K562 (cell line): Measurements from ENCODE around the gene PET100. TPM values are rescaled to one million over a fixed set of nuclear protein-coding genes. Genes with fewer than 3 reads are reported as not detected.

Source experiments
- ATAC-seq: fragments of 200-7000 bp; cut with Tn5 transposase; 3 replicates; pipeline ENCODE4 v1.9.1; 2020; ENCODE audit warnings: moderate library complexity
- BruUV-seq: library from RNA; stranded (reverse); fragments of 400-500 nt; replicated peaks from 2 replicates; lab custom pipeline; 2021; lab: Mats Ljungman, UMichigan
- CTCF ChIA-PET: fragments of 300-600 bp; formaldehyde crosslinking; extraction: SDS; loops from one replicate; lab custom pipeline; 2021; ENCODE audit warnings: low intra/inter-chr PET ratio; lab: Yijun Ruan, JAX
- POLR2A ChIA-PET: fragments of 300-600, 350-650 bp; sonication (Branson Sonifier 250); formaldehyde crosslinking; extraction: SDS; loops from one replicate; lab custom pipeline; 2021; ENCODE audit warnings: antibody characterized with exemption, inconsistent platforms; lab: Yijun Ruan, JAX
- DNase-seq, 4 experiments: peaks; one replicate each; pipeline versions ENCODE4 v3.0.0 to v3.0.0-alpha.2; 2011 to 2018; ENCODE audit warnings: low spot score in 3 of 4, mixed read lengths in 3 of 4; ENCODE audit errors: extremely low read depth in 1 of 4
- FAIRE-seq: peaks from 2 replicates; lab custom pipeline; 2011; peaks lifted over from hg19 to GRCh38; lab: Jason Lieb, UNC
- H2AFZ ChIP-seq: 2 replicates; pipeline ENCODE4 v1.6.0; 2011; ENCODE audit warnings: low read depth, low read length, control low read depth, inconsistent platforms
- H3K27ac ChIP-seq: fragments of 200-600 bp; 3 replicates; pipeline ENCODE4 v1.8.0; 2011; ENCODE audit warnings: low read depth, mild to moderate bottlenecking, control low read depth, inconsistent platforms, low read length, moderate library complexity, mixed read lengths; ENCODE audit errors: extremely low read depth
- H3K27me3 ChIP-seq, 2 experiments: fragments of 300-600 bp in 1 of 2; 2 replicates in 1 of 2; 3 replicates in 1 of 2; pipeline versions ENCODE4 v1.6.0 to v1.8.0; 2011; ENCODE audit warnings: inconsistent platforms in 2 of 2, low read length in 2 of 2, mild to moderate bottlenecking in 1 of 2, mixed read lengths in 1 of 2, moderate library complexity in 1 of 2; ENCODE audit not compliant: control insufficient read depth in 2 of 2, insufficient read depth in 2 of 2
- H3K36me3 ChIP-seq: fragments of 300-600 bp; 3 replicates; pipeline ENCODE4 v1.8.0; 2011; ENCODE audit warnings: mild to moderate bottlenecking, low read length, inconsistent platforms; ENCODE audit not compliant: control insufficient read depth, insufficient read depth
- H3K4me1 ChIP-seq, 2 experiments: fragments of 200-600 bp in 1 of 2; replicated peaks in 1 of 2; 2 replicates in 1 of 2; 3 replicates in 1 of 2; pipeline versions ENCODE4 v1.5.1 to v1.8.0; 2011; ENCODE audit warnings: inconsistent platforms in 2 of 2, low read length in 2 of 2, mild to moderate bottlenecking in 1 of 2, mixed read lengths in 1 of 2, moderate library complexity in 1 of 2; ENCODE audit not compliant: control insufficient read depth in 2 of 2, insufficient read depth in 2 of 2
- H3K4me2 ChIP-seq: 2 replicates; pipeline ENCODE4 v1.6.1; 2011; ENCODE audit warnings: low read length, control low read depth, inconsistent platforms, mixed read lengths; ENCODE audit not compliant: insufficient read depth
- H3K4me3 ChIP-seq: fragments of 200-600 bp; sonication (generic), shearing (Covaris generic); 2 replicates; pipeline ENCODE4 v1.5.1; 2016; ENCODE audit warnings: control low read depth, inconsistent platforms
- H3K79me2 ChIP-seq: fragments of 200-600 bp; 3 replicates; pipeline ENCODE4 v1.8.0; 2011; ENCODE audit warnings: low read length, inconsistent platforms; ENCODE audit not compliant: control insufficient read depth, insufficient read depth
- H3K9ac ChIP-seq, 2 experiments: 2 replicates each; pipeline versions ENCODE4 v1.6.0 to v1.6.1; 2011; ENCODE audit warnings: low read depth in 2 of 2, low read length in 2 of 2, control low read depth in 1 of 2, inconsistent platforms in 1 of 2, mild to moderate bottlenecking in 1 of 2, mixed read lengths in 1 of 2; ENCODE audit not compliant: insufficient read depth in 1 of 2
- H3K9me1 ChIP-seq: one replicate; pipeline ENCODE4 v1.6.0; 2011; ENCODE audit warnings: inconsistent platforms, mild to moderate bottlenecking, low read length, moderate library complexity; ENCODE audit not compliant: control insufficient read depth, insufficient read depth
- H3K9me3 ChIP-seq: replicated peaks from 2 replicates; pipeline ENCODE4 v1.5.1; 2011; ENCODE audit warnings: low read depth, low read length, inconsistent platforms; ENCODE audit not compliant: control insufficient read depth, insufficient read depth
- H4K20me1 ChIP-seq: replicated peaks from 2 replicates; pipeline ENCODE4 v1.6.1; 2011; ENCODE audit warnings: low read length, inconsistent platforms, mixed read lengths; ENCODE audit not compliant: control insufficient read depth, insufficient read depth
- ETV6 ChIP-seq, 3 experiments: fragments of 150-350 bp in 1 of 3; sonication (generic) in 1 of 3; formaldehyde crosslinking in 1 of 3; IDR thresholded peaks; 2 replicates each; pipeline versions ENCODE4 v1.6.1 to v1.8.0; 2014 to 2022; ENCODE audit warnings: borderline replicate concordance in 2 of 3, low read depth in 2 of 3, antibody characterized with exemption in 1 of 3, low read length in 1 of 3, mild to moderate bottlenecking in 1 of 3, missing genetic modification reagents in 1 of 3
- FOXO4 ChIP-seq: fragments of 450-650 bp; formaldehyde crosslinking; IDR thresholded peaks from 2 replicates; pipeline ENCODE4 v1.4.0; 2020; ENCODE audit warnings: mild to moderate bottlenecking, moderate library complexity
- ID3 ChIP-seq, 2 experiments: fragments of 250-450 bp in 1 of 2; fragments of 450-650 bp in 1 of 2; sonication (Bioruptor Pico) in 1 of 2; IDR thresholded peaks; 2 replicates each; pipeline versions ENCODE4 v1.6.1 to v1.8.0; 2016 to 2021; ENCODE audit warnings: mild to moderate bottlenecking in 2 of 2, moderate library complexity in 2 of 2, missing compliant biosample characterization in 1 of 2, missing genetic modification characterization in 1 of 2
- KLF16 ChIP-seq: IDR thresholded peaks from 2 replicates; pipeline ENCODE4 v1.6.1; 2016; ENCODE audit warnings: antibody characterized with exemption
- MYC ChIP-seq, 2 experiments: fragments of 250-450 bp in 1 of 2; sonication (Bioruptor Pico) in 1 of 2; IDR thresholded peaks; 2 replicates each; pipeline versions ENCODE4 v1.5.1 to v1.6.1; 2012 to 2021; ENCODE audit warnings: low read depth in 2 of 2, borderline replicate concordance in 1 of 2, improper control_type of control experiment in 1 of 2, low read length in 1 of 2, mild to moderate bottlenecking in 1 of 2, moderate library complexity in 1 of 2
- POLR2B ChIP-seq: fragments of 450-650 bp; IDR thresholded peaks from 2 replicates; pipeline ENCODE4 v1.6.1; 2018; ENCODE audit warnings: low read depth; ENCODE audit not compliant: partially characterized antibody
- POLR2G ChIP-seq: fragments of 200-400 bp; formaldehyde crosslinking; IDR thresholded peaks from 2 replicates; pipeline ENCODE4 v1.6.1; 2017; ENCODE audit warnings: low read depth, mild to moderate bottlenecking, antibody characterized with exemption, low read length, moderate library complexity
- RB1 ChIP-seq: fragments of 450-650 bp; IDR thresholded peaks from 2 replicates; pipeline ENCODE4 v1.6.1; 2017; ENCODE audit warnings: low read depth, mild to moderate bottlenecking
- RBFOX2 ChIP-seq: fragments of 200-400 bp; formaldehyde crosslinking; IDR thresholded peaks from 2 replicates; pipeline ENCODE4 v1.6.1; 2017; ENCODE audit warnings: low read depth, mild to moderate bottlenecking, low read length, moderate library complexity
- SMAD4 ChIP-seq: fragments of 250-450 bp; sonication (Bioruptor Pico); conservative IDR thresholded peaks from 2 replicates; pipeline ENCODE4 v1.8.0; 2021; ENCODE audit warnings: inconsistent platforms, mild to moderate bottlenecking, moderate library complexity
- ZBTB11 ChIP-seq, 3 experiments: fragments of 200-800 bp in 1 of 3; fragments of 250-450 bp in 1 of 3; fragments of 450-650 bp in 1 of 3; sonication (Bioruptor Pico) in 1 of 3; sonication (Bioruptor generic) in 1 of 3; formaldehyde crosslinking in 1 of 3; IDR thresholded peaks; 2 replicates each; pipeline versions ENCODE4 v1.6.1 to v1.8.0; 2016 to 2022; ENCODE audit warnings: mild to moderate bottlenecking in 2 of 3, missing genetic modification characterization in 2 of 3, missing compliant biosample characterization in 1 of 3, moderate library complexity in 1 of 3
- ZNF717 ChIP-seq: fragments of 250-450 bp; sonication (Bioruptor Pico); IDR thresholded peaks from 2 replicates; pipeline ENCODE4 v1.5.0; 2021
- ZNF79 ChIP-seq: fragments of 250-450 bp; sonication (Bioruptor Pico); IDR thresholded peaks from 2 replicates; pipeline ENCODE4 v1.4.0; 2020; ENCODE audit warnings: low read depth, mild to moderate bottlenecking, moderate library complexity
- WGBS: fragments of 100-300 bp; shearing (Covaris generic); methylation state at CpG from one replicate; pipeline ENCODE4 v1.1.6; 2016; ENCODE audit warnings: low coverage, mixed read lengths; ENCODE audit not compliant: insufficient coverage; ENCODE audit errors: missing lambda C conversion rate; 5-methylcytosine and 5-hydroxymethylcytosine counted together
- in situ Hi-C: fragments of 300-500 bp; cut with MboI; formaldehyde crosslinking; loops from 4 replicates; pipeline ENCODE4 v1.15.0; 2018; ENCODE audit warnings: inconsistent platforms, mixed read lengths
- intact Hi-C: fragments of 100-400 bp; cut with micrococcal nuclease; formaldehyde crosslinking; loops from 2 replicates; pipeline ENCODE4 v1.14.2; 2022
- polyA plus RNA-seq, 8 experiments: library from polyadenylated mRNA; depleted of rRNA in 4 of 8; stranded (reverse) in 5 of 8; unstranded in 3 of 8; fragments of >200 nt; fragmentation: Nextera tagmentation in 2 of 8; fragmentation: Illumina TruSeq in 1 of 8; extraction: Ambion mirVana in 2 of 8; extraction: Trizol in 1 of 8; gene quantifications; 2 replicates each; pipeline versions ENCODE4 v1.2.1 to v1.2.3, GENCODE V29; 2011 to 2014; ENCODE audit warnings: inconsistent platforms in 1 of 8, missing spikeins in 1 of 8
- total RNA-seq, 7 experiments: library from RNA; depleted of rRNA in 6 of 7; stranded (reverse); fragments of >200 nt in 6 of 7; fragmentation: Illumina TruSeq in 2 of 7; extraction: Trizol in 2 of 7; gene quantifications; 2 replicates each; pipeline versions ENCODE4 v1.2.1 to v1.2.3, GENCODE V29; 2011 to 2021; ENCODE audit warnings: low replicate concordance in 1 of 7

PET100 gene
- total and polyA plus RNA-seq, 9 of the 15 experiments (the other 6 are each of a cell fraction or from before 2014, with no cell fraction given), result 62.3 to 351 (median 98.3) TPM

- WGBS, result 6% methylated on average over 24 of the region's 61 CpGs
- peak; percentile 86 for TF ChIP-seq POLR2G
- no peak for TF ChIP-seq ZNF79
- no peak for TF ChIP-seq ETV6 (IDR thresholded peaks at IDR 0.05; ENCODE audit: borderline replicate concordance in 1 of 2, low read depth in 2 of 2, low read length in 1 of 2)
- TF ChIP-seq ETV6 (CRISPR knock-in tag; IDR thresholded peaks at IDR 0.05; ENCODE audit: borderline replicate concordance), result no peak
- TF ChIP-seq MYC (IDR thresholded peaks at IDR 0.05; ENCODE audit: low read depth, low read length), result peak; percentile 38; the same call in 1 of the 2 replicates
- no peak for TF ChIP-seq MYC (CRISPR knock-in tag; IDR thresholded peaks at IDR 0.05; ENCODE audit: borderline replicate concordance, low read depth)
- no peak for TF ChIP-seq KLF16
- TF ChIP-seq RBFOX2, result peak; percentile 78
- 0 out of 2 replicates have a peak, but pooled peaks have one; percentile 43 for TF ChIP-seq RB1
- 0 out of 2 replicates have a peak, but pooled peaks have one; percentile 27 for TF ChIP-seq SMAD4 (CRISPR knock-in tag)
- no peak for TF ChIP-seq FOXO4 (CRISPR knock-in tag)
- peak in 1 of 3 experiments; percentile 16; a peak in 1 of 6 replicates for TF ChIP-seq ZBTB11 (CRISPR knock-in tag; IDR thresholded peaks at IDR 0.05)
- TF ChIP-seq ID3 (CRISPR knock-in tag; IDR thresholded peaks at IDR 0.05), result no peak
- TF ChIP-seq ID3 (tag; IDR thresholded peaks at IDR 0.05), result no peak
- TF ChIP-seq ZNF717, result no peak
- peak; percentile 39 for TF ChIP-seq POLR2B
Measured at GRCh38 chr19:7636691-7637373, 7.2 kb downstream of the PET100 start, which contains the start of gene STXBP2. TSS of gene STXBP2 (plus strand) at chr19:7637110. CDS start at chr19:7637150, 40 bp downstream.

More at GRCh38 chr19:7636691-7637373, 7.2 kb downstream of the PET100 start, which contains the start of gene STXBP2:
- H3K27me3 ChIP-seq, result no peaks in the 10 kb centered on the region; a peak in 1 of 5 replicates
- H3K79me2 ChIP-seq, result peaks cover 40% of the 10 kb centered on the region
- FAIRE-seq, result peak; percentile 81
- H3K36me3 ChIP-seq, result peaks cover 39% of the 10 kb centered on the region; the same call in 2 of the 3 replicates
- CTCF ChIA-PET, result no interaction called here
- peak within 1 kb of the TSS; percentile 93 for H3K27ac ChIP-seq
- intact Hi-C loops, result no loop called here
- peak; percentile 88 for ATAC-seq
- peaks cover 6% of the 10 kb centered on the region; the same call in 1 of the 2 replicates for H3K9me3 ChIP-seq
- peak within 1 kb of the TSS; percentile 97 for H3K9ac ChIP-seq
- peaks cover 14% of the 10 kb centered on the region for H4K20me1 ChIP-seq
- peaks cover 15 to 50% of the 10 kb centered on the region in 2 experiments; a peak in 4 of 5 replicates for H3K4me1 ChIP-seq
- H3K4me2 ChIP-seq, result peak within 1 kb of the TSS; percentile 95
- in situ Hi-C loops, result no loop called here
- no peaks in the 10 kb centered on the region for H3K9me1 ChIP-seq
- DNase-seq, result peak; percentile 87 to 98 (median 96)
- H2AFZ ChIP-seq, result peak within 1 kb of the TSS; percentile 98
- BruUV-seq, result no TSS peak
- POLR2A ChIA-PET, result interaction anchor here (1.6 to 2.0 kb wide), 4 partner anchors 12 to 69 kb away, joined by 6 to 18 read pairs (median 7); no protein-coding TSS in a partner anchor
- peak within 1 kb of the TSS; percentile 79 for H3K4me3 ChIP-seq
